Right atrium auricular region (tissue), 2 donors: ENCODE results near the gene NRP1. TPM values are rescaled to one million over a fixed set of nuclear protein-coding genes. Genes with fewer than 3 reads are reported as not detected.

Source experiments
- DNase-seq: peaks from one replicate; pipeline ENCODE4 v3.0.0-alpha.2; 2019; ENCODE audit warnings: low spot score
- H3K27ac ChIP-seq, 2 donors: fragments of 200-600 bp; sonication (generic); 1 replicate in 1 of 2; 2 replicates in 1 of 2; pipeline ENCODE4 v1.5.1; 2016 to 2019
- H3K27me3 ChIP-seq, 2 donors: fragments of 200-600 bp; sonication (generic); one replicate each; pipeline versions ENCODE4 v1.5.1 to v1.6.0; 2017 to 2019
- H3K36me3 ChIP-seq: fragments of 200-600 bp; sonication (generic); one replicate; pipeline ENCODE4 v1.5.1; 2016
- H3K4me1 ChIP-seq, 2 donors: fragments of 200-600 bp; sonication (generic); one replicate each; pipeline versions ENCODE4 v1.5.1 to v1.6.0; 2017 to 2019
- H3K4me3 ChIP-seq, 2 donors: fragments of 200-600 bp; sonication (generic); 1 replicate in 1 of 2; 2 replicates in 1 of 2; pipeline ENCODE4 v1.5.1; 2017 to 2019; ENCODE audit warnings: mild to moderate bottlenecking in 1 of 2, moderate library complexity in 1 of 2
- H3K9me3 ChIP-seq, 2 donors: fragments of 200-600 bp; sonication (generic); one replicate each; pipeline ENCODE4 v1.5.1; 2019
- total RNA-seq, 2 donors: library from RNA; depleted of rRNA; stranded (reverse); fragments of >200 nt; gene quantifications; one replicate each; pipeline ENCODE4 v1.1.0, GENCODE V29; 2016
- TF ChIP-seq, protein P1 (sequence below), 2 donors: fragments of 200-600 bp; sonication (generic); IDR thresholded peaks; one replicate each; pipeline ENCODE4 v1.5.1; 2019; ENCODE audit warnings: antibody characterized with exemption in 2 of 2

Gene NRP1
- total RNA-seq, 2 donors from 2014 or later, result 54.6 to 83.1 TPM

GRCh38 chr10:33287112-33287511, 47.4 kb downstream of the NRP1 start:
- Histone ChIP-seq H3K27me3 (no peaks in the 10 kb centered on the region), H3K4me1 (peaks cover 0 to 79% of the 10 kb centered on the region in 2 donors), H3K9me3 (no peaks in the 10 kb centered on the region), H3K4me3 (no peak overlapping the region), H3K36me3 (no peaks in the 10 kb centered on the region), H3K27ac (peak overlapping the region in 1 of 2 donors; percentile 70)
- no peak for DNase-seq
- TF ChIP-seq, protein P1, sequence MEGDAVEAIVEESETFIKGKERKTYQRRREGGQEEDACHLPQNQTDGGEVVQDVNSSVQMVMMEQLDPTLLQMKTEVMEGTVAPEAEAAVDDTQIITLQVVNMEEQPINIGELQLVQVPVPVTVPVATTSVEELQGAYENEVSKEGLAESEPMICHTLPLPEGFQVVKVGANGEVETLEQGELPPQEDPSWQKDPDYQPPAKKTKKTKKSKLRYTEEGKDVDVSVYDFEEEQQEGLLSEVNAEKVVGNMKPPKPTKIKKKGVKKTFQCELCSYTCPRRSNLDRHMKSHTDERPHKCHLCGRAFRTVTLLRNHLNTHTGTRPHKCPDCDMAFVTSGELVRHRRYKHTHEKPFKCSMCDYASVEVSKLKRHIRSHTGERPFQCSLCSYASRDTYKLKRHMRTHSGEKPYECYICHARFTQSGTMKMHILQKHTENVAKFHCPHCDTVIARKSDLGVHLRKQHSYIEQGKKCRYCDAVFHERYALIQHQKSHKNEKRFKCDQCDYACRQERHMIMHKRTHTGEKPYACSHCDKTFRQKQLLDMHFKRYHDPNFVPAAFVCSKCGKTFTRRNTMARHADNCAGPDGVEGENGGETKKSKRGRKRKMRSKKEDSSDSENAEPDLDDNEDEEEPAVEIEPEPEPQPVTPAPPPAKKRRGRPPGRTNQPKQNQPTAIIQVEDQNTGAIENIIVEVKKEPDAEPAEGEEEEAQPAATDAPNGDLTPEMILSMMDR (IDR thresholded peaks at IDR 0.05), result no peak

DNA sequence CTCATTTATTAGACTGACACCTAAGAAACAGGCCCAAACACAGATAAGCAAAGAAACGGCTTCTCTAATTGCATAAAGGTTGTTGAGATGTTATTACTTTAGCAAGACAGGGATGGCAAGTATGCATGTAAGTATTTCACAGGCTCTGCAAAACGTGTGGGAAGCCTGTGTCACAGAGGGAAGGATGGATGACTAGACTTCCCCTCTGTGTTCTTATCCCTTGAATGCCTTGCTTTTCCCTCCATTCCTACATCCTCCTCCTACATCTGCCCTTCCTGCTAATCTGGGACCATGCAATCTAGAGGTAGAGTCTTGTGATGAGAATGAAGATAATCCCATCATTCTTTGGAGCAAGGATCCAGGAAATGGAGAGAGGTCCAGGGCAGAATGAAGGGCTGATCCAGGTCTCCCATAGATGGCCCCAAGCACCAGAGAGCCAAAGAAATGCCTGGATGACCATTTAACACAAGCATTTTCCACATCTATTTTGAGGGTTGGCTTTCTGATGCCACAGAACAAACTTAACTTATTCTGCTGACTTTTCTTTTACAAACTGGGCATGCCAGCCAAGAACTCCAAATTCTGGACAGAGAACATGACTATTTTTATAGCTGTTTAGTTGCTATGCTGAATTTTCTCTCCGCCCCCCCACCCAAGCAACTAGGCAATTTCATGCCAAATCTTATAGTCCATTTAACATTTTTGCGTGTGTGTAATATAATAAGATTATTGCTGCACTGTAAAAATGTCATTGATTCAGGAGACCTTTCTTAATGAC, 48.1 kb downstream of the NRP1 start:
- Histone ChIP-seq H3K27me3 (no peaks in the 10 kb centered on the region), H3K4me3 (no peak overlapping the region), H3K9me3 (no peaks in the 10 kb centered on the region), H3K27ac (peak overlapping the region in 1 of 2 donors; percentile 58), H3K4me1 (peaks cover 0 to 71% of the 10 kb centered on the region in 2 donors), H3K36me3 (no peaks in the 10 kb centered on the region)
- no peak for DNase-seq
- TF ChIP-seq, protein P1 (IDR thresholded peaks at IDR 0.05), result no peak

GRCh38 chr10:33284945-33285344, 49.5 kb downstream of the NRP1 start:
- Histone ChIP-seq H3K4me1 (peaks cover 0 to 57% of the 10 kb centered on the region in 2 donors), H3K27ac (peak overlapping the region; percentile 32 to 58), H3K4me3 (no peak overlapping the region), H3K36me3 (no peaks in the 10 kb centered on the region), H3K27me3 (no peaks in the 10 kb centered on the region), H3K9me3 (no peaks in the 10 kb centered on the region)
- TF ChIP-seq, protein P1 (IDR thresholded peaks at IDR 0.05), result no peak
- DNase-seq, result no peak

GRCh38 chr10:33279811-33280602, 54.5 kb downstream of the NRP1 start:
- H3K4me1 ChIP-seq, result peaks cover 0 to 58% of the 10 kb centered on the region in 2 donors
- no peaks in the 10 kb centered on the region for H3K27me3 ChIP-seq
- no peak overlapping the region for H3K4me3 ChIP-seq
- no peak for DNase-seq
- peak overlapping the region; percentile 9 to 93 for H3K27ac ChIP-seq
- TF ChIP-seq, protein P1 (IDR thresholded peaks at IDR 0.05), result no peak
- H3K36me3 ChIP-seq, result no peaks in the 10 kb centered on the region
- no peaks in the 10 kb centered on the region for H3K9me3 ChIP-seq

DNA sequence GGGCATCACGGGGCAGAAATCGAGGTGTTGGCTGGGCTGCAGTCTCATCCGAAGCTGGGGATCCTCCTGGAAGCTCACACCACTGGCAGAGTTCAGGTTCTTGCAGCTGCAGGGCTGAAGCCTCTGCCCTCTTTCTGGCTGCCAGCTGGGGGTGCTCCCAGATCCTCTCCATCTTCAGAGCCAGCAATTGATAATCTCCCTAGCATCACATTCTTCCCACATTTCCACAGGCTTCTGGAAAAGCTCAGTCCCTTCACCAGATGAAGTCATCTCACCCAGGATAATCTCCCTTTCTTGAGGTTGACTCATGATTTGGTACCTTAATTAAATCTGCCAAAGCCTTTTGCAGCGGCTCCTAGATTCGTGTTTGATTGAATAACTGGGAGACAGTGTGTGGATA, 55.2 kb downstream of the NRP1 start:
- no peaks in the 10 kb centered on the region for H3K9me3 ChIP-seq
- H3K27ac ChIP-seq, result peak overlapping the region; percentile 9 to 93
- H3K36me3 ChIP-seq, result no peaks in the 10 kb centered on the region
- DNase-seq, result no peak
- peaks cover 0 to 60% of the 10 kb centered on the region in 2 donors for H3K4me1 ChIP-seq
- TF ChIP-seq, protein P1 (IDR thresholded peaks at IDR 0.05), result no peak
- no peak overlapping the region for H3K4me3 ChIP-seq
- H3K27me3 ChIP-seq, result no peaks in the 10 kb centered on the region
